NOMO-1 treated with dmso at 0.1 percent for 144 hours (cell line): Measurements from ENCODE around the gene PIWIL1.

ENCODE experiments used
- DNase-seq: peaks from one replicate; lab custom pipeline; 2025; ENCODE audit not compliant: unreplicated experiment; lab: John Stamatoyannopoulos, UW

The PIWIL1 gene

GRCh38 chr12:130336723-130337487 lies 782 bp upstream of the PIWIL1 start:
- no peak for DNase-seq

GRCh38 chr12:130338794-130339601 lies 1.3 kb downstream of the PIWIL1 start:
- DNase-seq = no peak

DNA sequence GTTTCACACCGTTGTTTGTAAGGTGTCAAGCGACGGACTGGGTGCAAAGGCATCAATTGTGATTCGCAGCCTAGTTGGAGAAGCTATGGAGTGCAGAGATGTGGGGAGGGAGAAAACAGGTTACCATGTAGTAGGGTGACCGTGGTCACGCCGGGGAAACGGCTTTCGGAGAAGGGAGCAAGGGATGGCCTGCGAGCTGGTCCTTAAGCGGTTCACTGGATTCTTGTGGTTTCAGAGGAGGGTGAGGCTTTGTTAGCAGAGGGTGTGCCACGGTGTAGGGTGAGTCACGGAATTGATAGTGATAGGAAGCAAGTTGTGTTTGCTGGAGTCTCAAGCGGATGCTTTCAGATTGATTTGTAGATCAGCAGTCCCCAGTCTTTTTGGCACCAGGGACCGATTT lies 2.3 kb downstream of the PIWIL1 start:
- DNase-seq = no peak

GRCh38 chr12:130342442-130342841 lies 4.8 kb downstream of the PIWIL1 start:
- no peak for DNase-seq

GRCh38 chr12:130342842-130343241 lies 5.2 kb downstream of the PIWIL1 start:
- no peak for DNase-seq

DNA sequence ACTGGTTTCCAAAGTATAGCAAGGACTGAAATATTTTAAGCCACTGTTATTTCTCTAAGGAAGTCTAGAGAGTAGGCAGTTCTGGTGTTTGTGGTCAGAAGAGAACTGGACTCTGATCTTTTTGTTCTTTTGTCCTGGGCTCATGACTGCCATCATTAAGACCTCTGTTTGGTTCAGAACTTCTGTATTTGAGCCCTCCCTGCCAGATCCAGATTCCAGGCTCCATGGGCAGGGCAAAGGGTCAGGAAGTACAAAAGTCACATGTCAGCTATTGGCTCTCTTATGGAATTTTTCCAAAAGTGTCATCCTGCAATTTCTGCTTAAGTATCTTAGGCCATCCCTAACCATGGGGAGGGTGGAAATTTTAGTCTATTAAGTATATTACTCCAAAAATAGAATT lies 6.8 kb downstream of the PIWIL1 start:
- no peak for DNase-seq

- no peak for DNase-seq
These were observed 7.6 kb downstream of the PIWIL1 start for GRCh38 chr12:130345292-130345691.

- DNase-seq = no peak
These were observed 9.9 kb downstream of the PIWIL1 start for GRCh38 chr12:130347588-130347987.

- DNase-seq = no peak
These were observed 13.0 kb downstream of the PIWIL1 start for GRCh38 chr12:130350715-130351114.

DNA sequence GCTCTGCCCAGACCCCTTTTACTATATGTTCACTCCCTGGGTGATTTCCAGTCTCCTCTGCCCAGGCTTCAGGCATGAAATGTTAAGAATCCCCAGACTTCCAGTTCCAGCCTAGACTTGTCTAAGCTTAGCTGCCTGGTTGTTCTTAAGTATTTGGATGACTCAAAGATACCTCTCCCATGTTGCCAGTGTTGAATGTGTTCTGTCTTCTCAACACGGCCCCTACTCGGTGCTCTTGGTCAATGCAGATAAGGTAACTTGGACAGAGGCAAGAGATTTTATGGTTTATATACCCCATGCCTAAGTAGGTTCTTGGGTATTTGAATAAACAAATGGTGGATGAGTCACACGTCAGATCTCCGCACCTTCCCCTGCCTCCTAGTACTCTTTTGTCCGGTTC lies 13.6 kb downstream of the PIWIL1 start:
- no peak for DNase-seq

DNA sequence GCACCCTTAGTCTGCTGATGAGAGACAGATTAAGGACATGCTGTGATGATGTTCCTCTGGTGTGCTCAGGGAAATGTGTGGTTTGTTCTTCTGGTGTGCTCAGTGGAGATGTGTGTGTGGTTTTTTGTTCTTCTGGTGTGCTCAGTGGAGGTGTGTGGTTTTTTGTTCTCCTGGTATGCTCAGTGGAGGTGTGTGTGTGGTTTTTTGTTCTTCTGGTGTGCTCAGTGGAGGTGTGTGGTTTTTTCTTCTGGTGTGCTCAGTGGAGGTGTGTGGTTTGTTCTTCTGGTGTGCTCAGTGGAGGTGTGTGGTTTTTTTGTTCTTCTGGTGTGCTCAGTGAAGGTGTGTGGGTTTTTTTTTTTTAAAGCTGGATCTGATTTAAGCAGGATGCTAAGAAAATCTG lies 15.4 kb downstream of the PIWIL1 start:
- DNase-seq = no peak

DNA sequence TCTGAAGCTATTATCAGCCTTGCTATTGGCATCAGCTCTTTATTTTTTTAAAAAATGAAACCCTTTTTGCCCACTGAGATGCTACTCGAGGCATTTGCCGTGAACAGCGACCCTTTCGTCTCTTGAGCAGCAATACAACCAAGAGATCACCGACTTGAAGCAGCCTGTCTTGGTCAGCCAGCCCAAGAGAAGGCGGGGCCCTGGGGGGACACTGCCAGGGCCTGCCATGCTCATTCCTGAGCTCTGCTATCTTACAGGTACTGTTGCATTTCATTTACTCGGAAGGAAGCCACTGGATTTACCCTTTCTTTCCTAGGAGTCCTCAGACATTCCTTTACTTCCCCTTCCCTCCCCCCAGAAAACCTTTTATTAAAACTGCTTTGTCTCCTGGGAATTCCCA lies 16.7 kb downstream of the PIWIL1 start:
- DNase-seq = no peak

DNA sequence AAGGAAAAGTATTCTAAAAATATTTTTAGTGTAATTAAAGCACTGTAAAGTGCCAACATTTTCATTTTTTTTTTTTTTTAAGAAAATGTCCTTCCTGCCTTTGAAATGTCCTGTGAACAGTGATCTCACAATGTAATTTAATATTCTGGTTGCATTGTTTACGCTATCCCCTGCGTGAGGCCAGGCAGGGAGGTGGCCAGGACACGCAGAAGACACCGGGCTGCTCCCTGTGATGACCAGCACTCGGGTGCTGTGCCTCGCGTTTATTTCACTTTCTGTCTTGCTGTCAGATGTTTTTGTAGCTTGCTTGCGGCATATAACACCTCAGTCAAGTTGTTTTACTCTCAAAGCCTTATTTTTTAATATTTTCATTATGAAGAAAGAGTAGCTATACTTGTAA lies 18.5 kb downstream of the PIWIL1 start:
- no peak for DNase-seq

DNA sequence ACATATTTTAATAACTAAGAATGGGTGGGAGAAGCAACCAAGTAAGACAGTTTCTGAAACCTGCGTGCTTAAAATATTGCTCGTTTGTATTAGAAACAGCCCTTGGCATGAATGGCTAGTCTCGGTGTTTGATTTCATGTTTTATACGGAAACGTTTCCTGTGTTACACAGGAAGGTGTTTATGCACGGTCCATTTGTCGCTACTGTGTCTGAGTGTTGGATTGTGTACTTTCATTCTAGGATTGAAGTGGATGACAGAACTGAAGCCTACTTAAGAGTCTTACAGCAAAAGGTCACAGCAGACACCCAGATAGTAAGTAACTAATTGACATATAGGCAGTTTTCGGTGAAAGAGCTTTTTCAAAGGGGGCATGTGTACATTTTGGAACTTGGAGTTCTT lies 19.6 kb downstream of the PIWIL1 start:
- no peak for DNase-seq

DNA sequence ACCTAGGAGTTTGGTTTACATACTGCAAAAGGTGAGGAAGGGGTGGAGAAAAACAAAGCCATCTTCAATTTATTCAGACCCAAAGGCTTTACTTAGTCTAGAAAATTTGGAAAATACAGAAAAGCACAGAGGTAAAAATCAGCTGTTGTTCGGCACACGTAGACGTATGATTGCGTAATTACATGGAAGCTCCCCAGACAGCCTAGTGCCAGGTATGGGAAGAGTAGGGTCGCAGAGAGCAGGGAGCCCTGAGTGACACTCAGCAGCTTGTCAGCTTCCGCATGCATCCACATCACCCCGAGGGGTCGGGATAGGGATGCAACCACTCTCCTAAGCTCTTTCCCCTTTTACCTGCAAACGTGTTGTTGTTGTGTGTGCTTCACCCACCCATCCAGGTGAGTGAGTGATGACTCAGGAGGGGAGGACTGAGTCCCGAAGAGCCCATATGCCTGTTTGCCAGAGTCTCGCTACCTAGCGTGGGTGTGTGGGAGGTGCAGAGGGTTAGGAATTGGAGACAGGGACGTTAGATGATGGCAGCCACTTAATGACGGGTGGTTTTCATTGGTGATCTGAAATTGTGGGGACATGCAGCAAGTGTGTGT lies 20.1 kb downstream of the PIWIL1 start:
- DNase-seq = no peak

DNA sequence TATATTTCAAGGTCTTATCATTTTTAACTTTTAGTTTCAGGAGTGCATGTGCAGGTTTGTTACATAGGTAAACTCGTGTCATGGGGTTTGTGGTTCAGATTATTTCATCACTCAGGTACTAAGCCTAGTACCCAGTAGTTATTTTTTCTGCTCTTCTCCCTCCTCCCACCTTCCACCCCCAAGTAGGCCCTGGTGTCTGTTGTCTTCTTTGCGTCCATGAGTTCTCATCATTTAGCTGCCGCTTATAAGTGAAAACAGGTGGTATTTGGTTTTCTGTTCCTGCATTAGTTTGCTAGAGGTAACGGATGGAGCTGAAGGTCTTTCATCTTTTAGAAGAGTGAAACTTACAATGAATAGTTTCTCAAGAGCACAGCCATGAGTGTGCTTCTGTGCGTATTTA lies 24.4 kb downstream of the PIWIL1 start:
- DNase-seq = no peak

GRCh38 chr12:130364578-130364977 lies 26.9 kb downstream of the PIWIL1 start:
- DNase-seq = no peak

DNA sequence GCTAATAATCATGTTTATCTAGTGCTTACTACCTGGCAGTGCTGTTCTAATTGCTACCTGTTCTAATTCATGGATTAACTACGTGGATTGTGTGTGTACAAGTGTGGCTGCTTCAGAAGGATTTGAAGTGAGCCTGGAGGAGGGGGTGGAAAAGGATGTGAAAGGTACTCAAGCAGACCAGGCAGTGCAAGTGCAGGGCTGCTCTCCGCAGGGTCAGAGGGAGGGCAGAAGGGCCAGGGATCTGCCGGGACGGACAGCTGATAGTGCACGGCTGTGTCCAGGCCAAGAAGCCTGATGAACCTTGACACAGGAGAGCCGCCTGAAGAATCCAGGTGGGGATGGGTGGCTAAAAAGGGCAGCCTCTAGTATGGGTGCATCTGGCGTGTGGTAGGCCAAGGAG lies 28.5 kb downstream of the PIWIL1 start:
- no peak for DNase-seq

DNA sequence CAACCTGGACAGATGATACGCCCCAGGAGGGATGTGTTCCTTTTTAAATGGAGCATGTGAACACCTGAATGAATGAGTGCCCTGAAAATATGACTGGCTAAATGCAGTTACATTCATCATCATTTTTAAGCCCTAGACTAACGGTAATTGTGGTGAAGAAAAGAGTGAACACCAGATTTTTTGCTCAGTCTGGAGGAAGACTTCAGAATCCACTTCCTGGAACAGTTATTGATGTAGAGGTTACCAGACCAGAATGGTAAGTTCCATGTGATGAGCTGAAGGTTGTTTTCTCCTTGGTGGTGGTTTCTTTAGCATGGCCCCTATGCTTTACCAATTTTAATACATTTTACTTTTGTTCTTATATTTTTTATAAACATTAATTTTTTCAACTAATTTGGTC lies 29.3 kb downstream of the PIWIL1 start:
- no peak for DNase-seq

DNA sequence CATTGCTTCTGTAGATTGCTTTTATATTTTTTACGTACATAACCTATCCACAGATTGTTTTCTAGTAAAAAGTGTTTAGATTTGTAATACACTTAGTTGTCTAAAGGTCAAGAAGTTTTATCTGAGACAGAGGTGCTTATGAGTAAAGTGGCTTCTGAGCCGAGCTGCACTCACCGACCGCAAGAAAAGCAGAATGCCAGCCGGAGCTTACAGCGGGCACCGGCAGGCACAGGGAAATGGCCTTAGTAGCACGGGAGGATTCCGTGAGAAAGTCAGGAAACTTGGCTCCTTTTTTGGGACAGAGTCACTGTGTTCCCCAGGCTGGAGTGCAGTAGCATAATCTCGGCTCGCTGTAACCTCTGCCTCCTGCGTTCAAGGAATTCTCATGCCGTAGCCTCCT lies 29.8 kb downstream of the PIWIL1 start:
- DNase-seq = no peak

DNA sequence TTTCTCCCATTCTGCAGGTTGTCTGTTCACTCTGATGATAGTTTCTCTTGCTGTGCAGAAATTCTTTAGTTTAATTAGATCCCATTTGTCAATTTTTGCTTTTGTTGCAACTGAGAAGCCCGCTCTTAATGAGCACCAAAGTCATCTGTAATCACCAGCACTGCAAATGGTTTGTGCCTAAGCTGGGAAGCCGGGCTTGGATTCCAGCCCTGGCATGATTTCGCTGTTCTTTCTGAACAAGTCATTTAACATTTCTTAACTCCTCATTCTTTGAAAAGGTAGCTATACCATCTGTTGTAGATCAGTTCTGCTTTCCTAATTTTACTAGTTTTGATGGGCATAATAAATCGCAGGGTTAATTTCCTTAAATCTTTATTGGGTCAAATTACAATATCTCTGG lies 32.1 kb downstream of the PIWIL1 start:
- DNase-seq = no peak

DNA sequence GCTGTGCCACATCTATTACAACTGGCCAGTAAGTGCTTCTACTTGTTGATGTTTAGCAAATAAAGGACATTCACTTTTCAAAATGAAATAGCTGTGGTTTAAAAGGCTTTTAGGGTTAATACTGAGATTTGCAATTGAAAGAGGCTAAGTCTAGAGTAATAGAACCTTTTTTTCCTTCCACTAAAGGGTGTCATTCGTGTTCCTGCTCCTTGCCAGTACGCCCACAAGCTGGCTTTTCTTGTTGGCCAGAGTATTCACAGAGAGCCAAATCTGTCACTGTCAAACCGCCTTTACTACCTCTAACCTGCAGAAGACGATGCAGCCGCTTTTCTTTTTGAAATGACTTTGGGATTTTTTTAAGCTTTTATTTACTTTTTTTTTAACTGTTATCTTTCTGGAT lies 33.6 kb downstream of the PIWIL1 start:
- DNase-seq = no peak
